GM23338 (cell line): ENCODE measurements around the gene PPP5C. TPM values are rescaled to one million over a fixed set of nuclear protein-coding genes. Genes with fewer than 3 reads are reported as not detected.

Experiments
- ATAC-seq: fragments of 200-7000 bp; cut with Tn5 transposase; 3 replicates; pipeline ENCODE4 v1.9.1; 2020
- DNase-seq: peaks from one replicate; pipeline ENCODE4 v3.0.0-alpha.2; 2015; ENCODE audit warnings: low spot score
- H2AFZ ChIP-seq: fragments of 200-600 bp; sonication (generic); 2 replicates; pipeline ENCODE4 v1.8.0; 2016; ENCODE audit warnings: antibody characterized with exemption, mild to moderate bottlenecking, moderate library complexity
- H3F3A ChIP-seq: fragments of 200-600 bp; sonication (generic); replicated peaks from 2 replicates; pipeline ENCODE4 v1.8.0; 2017; ENCODE audit warnings: antibody characterized with exemption, mixed run types, low read depth
- H3K27ac ChIP-seq: fragments of 200-600 bp; sonication (generic); 2 replicates; pipeline ENCODE4 v1.6.1; 2016; ENCODE audit warnings: low read depth
- H3K27me3 ChIP-seq: fragments of 200-600 bp; sonication (generic); 2 replicates; pipeline ENCODE4 v1.8.0; 2016; ENCODE audit warnings: mild to moderate bottlenecking, mixed run types, moderate library complexity; ENCODE audit not compliant: insufficient read depth
- H3K36me3 ChIP-seq: fragments of 200-600 bp; sonication (generic); 2 replicates; pipeline ENCODE4 v1.8.0; 2016; ENCODE audit warnings: mild to moderate bottlenecking; ENCODE audit not compliant: insufficient read depth
- H3K4me1 ChIP-seq: fragments of 200-600 bp; sonication (generic); 2 replicates; pipeline ENCODE4 v1.8.0; 2016; ENCODE audit warnings: mild to moderate bottlenecking, moderate library complexity; ENCODE audit not compliant: insufficient read depth
- H3K4me2 ChIP-seq: fragments of 200-600 bp; sonication (generic); 2 replicates; pipeline ENCODE4 v1.7.1; 2017; ENCODE audit warnings: mixed run types
- H3K4me3 ChIP-seq: fragments of 200-600 bp; sonication (generic); 2 replicates; pipeline ENCODE4 v1.6.1; 2016; ENCODE audit warnings: mixed run types
- H3K79me2 ChIP-seq: fragments of 200-600 bp; sonication (generic); replicated peaks from 2 replicates; pipeline ENCODE4 v1.8.0; 2017; ENCODE audit warnings: mild to moderate bottlenecking; ENCODE audit not compliant: insufficient read depth
- H3K9me2 ChIP-seq: fragments of 200-600 bp; sonication (generic); 2 replicates; pipeline ENCODE4 v1.8.0; 2017; ENCODE audit not compliant: insufficient read depth
- H4K20me1 ChIP-seq: fragments of 200-600 bp; sonication (generic); replicated peaks from 2 replicates; pipeline ENCODE4 v1.8.0; 2017; ENCODE audit warnings: mild to moderate bottlenecking; ENCODE audit not compliant: insufficient read depth
- H3K27ac Mint-ChIP-seq: 2 replicates; pipeline ENCODE4 v1.8.0; 2020; ENCODE audit warnings: inconsistent platforms, mild to moderate bottlenecking, moderate library complexity, mixed read lengths
- H3K27me3 Mint-ChIP-seq: 3 replicates; pipeline ENCODE4 v1.8.0; 2022; ENCODE audit warnings: low read depth, mild to moderate bottlenecking, moderate library complexity, mixed read lengths, inconsistent platforms; ENCODE audit not compliant: insufficient read depth, poor library complexity
- H3K36me3 Mint-ChIP-seq: 3 replicates; pipeline ENCODE4 v1.8.0; 2021; ENCODE audit warnings: low read depth, mild to moderate bottlenecking, inconsistent platforms, moderate library complexity, mixed read lengths
- H3K4me1 Mint-ChIP-seq: 3 replicates; pipeline ENCODE4 v1.8.0; 2020; ENCODE audit warnings: mild to moderate bottlenecking, inconsistent platforms, mixed read lengths
- H3K4me3 Mint-ChIP-seq: 3 replicates; pipeline ENCODE4 v1.8.0; 2021; ENCODE audit warnings: moderate library complexity, mild to moderate bottlenecking, inconsistent platforms, mixed read lengths
- H3K9me3 Mint-ChIP-seq: 3 replicates; pipeline ENCODE4 v1.8.0; 2020; ENCODE audit warnings: moderate library complexity, mild to moderate bottlenecking, inconsistent platforms, mixed read lengths
- CREB1 ChIP-seq: fragments of 250-450 bp; sonication (Bioruptor Pico); IDR thresholded peaks from 2 replicates; pipeline ENCODE4 v1.5.0; 2020; ENCODE audit warnings: low read depth, mild to moderate bottlenecking, moderate library complexity
- JUNB ChIP-seq: IDR thresholded peaks from one replicate; pipeline ENCODE4 v1.6.1; 2016; ENCODE audit warnings: antibody characterized with exemption; ENCODE audit not compliant: unreplicated experiment
- NANOG ChIP-seq: IDR thresholded peaks from 2 replicates; pipeline ENCODE4 v1.6.1; 2016; ENCODE audit warnings: antibody characterized with exemption, borderline replicate concordance
- POLR2AphosphoS5 ChIP-seq: IDR thresholded peaks from 2 replicates; pipeline ENCODE4 v1.6.1; 2016; ENCODE audit warnings: antibody characterized with exemption, low read depth
- STAT1 ChIP-seq: IDR thresholded peaks from one replicate; pipeline ENCODE4 v1.6.1; 2016; ENCODE audit warnings: antibody characterized with exemption; ENCODE audit not compliant: unreplicated experiment
- ZNF114 ChIP-seq: fragments of 250-450 bp; sonication (Bioruptor Pico); IDR thresholded peaks from 2 replicates; pipeline ENCODE4 v1.5.0; 2020; ENCODE audit warnings: mild to moderate bottlenecking, moderate library complexity
- ZNF331 ChIP-seq: fragments of 250-450 bp; sonication (Bioruptor Pico); IDR thresholded peaks from 2 replicates; pipeline ENCODE4 v1.5.0; 2020; ENCODE audit warnings: low read depth, mild to moderate bottlenecking, moderate library complexity
- ZNF462 ChIP-seq: fragments of 250-450 bp; sonication (Bioruptor Pico); IDR thresholded peaks from 2 replicates; pipeline ENCODE4 v1.5.0; 2020; ENCODE audit warnings: mild to moderate bottlenecking, moderate library complexity
- polyA plus RNA-seq: library from polyadenylated mRNA; unstranded; fragments of >200 nt; fragmentation: Nextera tagmentation; extraction: Ambion mirVana; gene quantifications from 2 replicates; pipeline ENCODE4 v1.2.1, GENCODE V29; 2016
- total RNA-seq: library from RNA; depleted of rRNA; stranded (reverse); fragments of >200 nt; shearing (Covaris generic); gene quantifications from 2 replicates; pipeline ENCODE4 v1.2.3, GENCODE V29; 2014

The PPP5C gene
- total and polyA plus RNA-seq, 2 experiments from 2014 or later, result 51.6 to 123 TPM

GRCh38 chr19:46350758-46351159 lies 3.9 kb downstream of the PPP5C start:
- Histone ChIP-seq H2AFZ (no peak overlapping the region), H3K27me3 (no peaks in the 10 kb centered on the region), H3K4me3 (no peak overlapping the region), H3F3A (no peaks in the 10 kb centered on the region), H4K20me1 (peaks cover 18% of the 10 kb centered on the region), H3K27ac (peak overlapping the region; percentile 78; the same call in 1 of the 2 replicates), H3K36me3 (peaks cover 12% of the 10 kb centered on the region), H3K4me2 (peak overlapping the region; percentile 55), H3K79me2 (peaks cover 62% of the 10 kb centered on the region), H3K4me1 (peaks cover 26% of the 10 kb centered on the region), H3K9me2 (no peaks in the 10 kb centered on the region)
- Mint-ChIP-seq H3K9me3 (0 out of 3 replicates have a peak, but pooled peaks cover 1% of the 10 kb centered on the region), H3K36me3 (peaks cover 43% of the 10 kb centered on the region), H3K4me3 (no peak overlapping the region), H3K27ac (no peak overlapping the region; the same call in 1 of the 2 replicates), H3K4me1 (peaks cover 43% of the 10 kb centered on the region), H3K27me3 (peaks cover 16% of the 10 kb centered on the region)
- ATAC-seq (no peak), DNase-seq (no peak)
- no peak for TF ChIP-seq NANOG
- no peak for TF ChIP-seq JUNB
- no peak for TF ChIP-seq STAT1
- no peak for TF ChIP-seq ZNF462 (CRISPR knock-in tag)
- TF ChIP-seq CREB1, result no peak
- TF ChIP-seq ZNF114 (CRISPR knock-in tag), result no peak
- no peak for TF ChIP-seq POLR2AphosphoS5
- TF ChIP-seq ZNF331 (CRISPR knock-in tag), result no peak
